PC-3 (cell line): ENCODE data around the gene PTPRD. TPM values are rescaled to one million over a fixed set of nuclear protein-coding genes. Genes with fewer than 3 reads are reported as not detected.

Experiments
- ATAC-seq: fragments of 200-7000 bp; cut with Tn5 transposase; 2 replicates; pipeline ENCODE4 v1.9.1; 2020; ENCODE audit warnings: mild to moderate bottlenecking, moderate library complexity
- BruUV-seq: library from RNA; stranded (reverse); fragments of 400-500 nt; replicated peaks from 2 replicates; lab custom pipeline; 2021; lab: Mats Ljungman, UMichigan
- CTCF ChIA-PET: fragments of 300-600 bp; sonication (Branson Sonifier 250); formaldehyde crosslinking; loops from one replicate; lab custom pipeline; 2022; ENCODE audit warnings: antibody characterized with exemption; lab: Charles Lee
- POLR2A ChIA-PET: fragments of 300-600 bp; sonication (Branson Sonifier 250); formaldehyde crosslinking; loops from one replicate; lab custom pipeline; 2022; ENCODE audit warnings: antibody characterized with exemption; ENCODE audit not compliant: unreplicated experiment; lab: Charles Lee
- DNase-seq: peaks from one replicate; pipeline ENCODE4 v3.0.0-alpha.2; 2015
- H2AFZ ChIP-seq: fragments of 300-600 bp; sonication (generic); 2 replicates; pipeline ENCODE4 v1.6.0; 2016; ENCODE audit warnings: antibody characterized with exemption, low read length
- H3F3A ChIP-seq: fragments of 300-600 bp; sonication (generic); one replicate; pipeline ENCODE4 v1.6.0; 2017; ENCODE audit warnings: antibody characterized with exemption, low read length, control low read depth, mild to moderate bottlenecking; ENCODE audit not compliant: unreplicated experiment
- H3K27ac ChIP-seq: fragments of 300-600 bp; sonication (generic); 2 replicates; pipeline ENCODE4 v1.5.1; 2016; ENCODE audit warnings: mild to moderate bottlenecking, low read length
- H3K27me3 ChIP-seq: fragments of 300-600 bp; sonication (generic); 2 replicates; pipeline ENCODE4 v1.6.1; 2016; ENCODE audit warnings: low read length, mixed read lengths
- H3K36me3 ChIP-seq: fragments of 300-600 bp; sonication (generic); 2 replicates; pipeline ENCODE4 v1.6.1; 2016; ENCODE audit warnings: low read depth, mixed run types, low read length, mixed read lengths
- H3K4me1 ChIP-seq: fragments of 300-600 bp; sonication (generic); 2 replicates; pipeline ENCODE4 v1.5.1; 2016; ENCODE audit warnings: low read length; ENCODE audit not compliant: insufficient read depth
- H3K4me2 ChIP-seq: fragments of 300-600 bp; sonication (generic); 2 replicates; pipeline ENCODE4 v1.6.0; 2016; ENCODE audit warnings: low read length
- H3K4me3 ChIP-seq: fragments of 300-600 bp; sonication (generic); 2 replicates; pipeline ENCODE4 v1.5.1; 2016; ENCODE audit warnings: mild to moderate bottlenecking, low read length, mixed read lengths
- H3K79me2 ChIP-seq: fragments of 300-600 bp; sonication (generic); 2 replicates; pipeline ENCODE4 v1.6.1; 2017; ENCODE audit warnings: low read length, mixed read lengths
- H3K9ac ChIP-seq: fragments of 300-600 bp; sonication (generic); 2 replicates; pipeline ENCODE4 v1.6.0; 2016; ENCODE audit warnings: mild to moderate bottlenecking, low read length
- H3K9me2 ChIP-seq: fragments of 300-600 bp; sonication (generic); replicated peaks from 2 replicates; pipeline ENCODE4 v1.6.1; 2016; ENCODE audit warnings: mixed run types, low read length, mixed read lengths
- H3K9me3 ChIP-seq: fragments of 300-600 bp; sonication (generic); 2 replicates; pipeline ENCODE4 v1.6.1; 2016; ENCODE audit warnings: low read length, mixed read lengths
- H4K20me1 ChIP-seq: fragments of 300-600 bp; sonication (generic); 2 replicates; pipeline ENCODE4 v1.6.1; 2016; ENCODE audit warnings: low read length, mixed read lengths
- CTCF ChIP-seq: fragments of 300-600 bp; sonication (generic); conservative IDR thresholded peaks from 2 replicates; pipeline ENCODE4 v1.5.1; 2017; ENCODE audit warnings: antibody characterized with exemption, low read depth, mild to moderate bottlenecking, low read length
- EZH2 ChIP-seq: fragments of 300-600 bp; sonication (generic); IDR thresholded peaks from one replicate; pipeline ENCODE4 v1.6.1; 2017; ENCODE audit warnings: antibody characterized with exemption, mild to moderate bottlenecking, low read length; ENCODE audit not compliant: unreplicated experiment
- EZH2phosphoT487 ChIP-seq: fragments of 300-600 bp; sonication (generic); IDR thresholded peaks from 2 replicates; pipeline ENCODE4 v1.6.1; 2018; ENCODE audit warnings: mild to moderate bottlenecking, antibody characterized with exemption, low read length, borderline replicate concordance
- intact Hi-C: fragments of 100-400 bp; cut with micrococcal nuclease; formaldehyde crosslinking; loops from 2 replicates; pipeline ENCODE4 v1.9.0; 2023
- total RNA-seq: library from RNA; depleted of rRNA; stranded (reverse); fragments of >200 nt; gene quantifications from 2 replicates; pipeline ENCODE4 v1.2.3, GENCODE V29; 2014

Gene PTPRD
- total RNA-seq, 1 experiment from 2014 or later: not detected

GRCh38 chr9:8826281-8826680, 1786.5 kb downstream of the PTPRD start:
- ChIA-PET POLR2A (no interaction called here), CTCF (no interaction called here)
- no peaks in the 10 kb centered on the region for H3K9me3 ChIP-seq
- DNase-seq (no peak), ATAC-seq (no peak)
- no peaks in the 10 kb centered on the region for H3K27me3 ChIP-seq
- H3K36me3 ChIP-seq: no peaks in the 10 kb centered on the region
- no peak overlapping the region for H3K4me2 ChIP-seq
- H3K79me2 ChIP-seq: no peaks in the 10 kb centered on the region
- H3F3A ChIP-seq: no peaks in the 10 kb centered on the region
- no peaks in the 10 kb centered on the region for H4K20me1 ChIP-seq
- no peak overlapping the region for H3K4me3 ChIP-seq
- H3K9ac ChIP-seq: no peak overlapping the region
- no peaks in the 10 kb centered on the region for H3K4me1 ChIP-seq
- BruUV-seq: no TSS peak
- no peak overlapping the region for H2AFZ ChIP-seq
- TF ChIP-seq EZH2phosphoT487: no peak
- no peak overlapping the region for H3K27ac ChIP-seq
- no peaks in the 10 kb centered on the region for H3K9me2 ChIP-seq
- intact Hi-C loops: no loop called here

- no peak for ATAC-seq
- Histone ChIP-seq H3K36me3 (no peaks in the 10 kb centered on the region), H3K9ac (no peak overlapping the region), H3K27ac (no peak overlapping the region), H3K9me3 (no peaks in the 10 kb centered on the region), H4K20me1 (no peaks in the 10 kb centered on the region), H3K4me1 (no peaks in the 10 kb centered on the region), H3K27me3 (no peaks in the 10 kb centered on the region), H3K9me2 (no peaks in the 10 kb centered on the region), H3K4me3 (no peak overlapping the region), H2AFZ (no peak overlapping the region), H3K4me2 (no peak overlapping the region), H3F3A (no peaks in the 10 kb centered on the region), H3K79me2 (no peaks in the 10 kb centered on the region)
- CTCF ChIA-PET: no interaction called here
- no peak for TF ChIP-seq CTCF
- no peak for TF ChIP-seq EZH2
- TF ChIP-seq EZH2phosphoT487: no peak
- intact Hi-C loops: no loop called here
- no TSS peak for BruUV-seq
- no peak for DNase-seq
- POLR2A ChIA-PET: no interaction called here
Measured at GRCh38 chr9:8825585-8826147, 1787.1 kb downstream of the PTPRD start.

GRCh38 chr9:8823131-8823895, 1789.5 kb downstream of the PTPRD start:
- no peaks in the 10 kb centered on the region for H3K27me3 ChIP-seq
- no peak overlapping the region for H3K9ac ChIP-seq
- CTCF ChIA-PET: no interaction called here
- H3K4me2 ChIP-seq: no peak overlapping the region
- H3K36me3 ChIP-seq: no peaks in the 10 kb centered on the region
- POLR2A ChIA-PET: no interaction called here
- no peak overlapping the region for H3K27ac ChIP-seq
- H3K4me3 ChIP-seq: no peak overlapping the region
- intact Hi-C loops: no loop called here
- ATAC-seq: no peak
- H3K4me1 ChIP-seq: no peaks in the 10 kb centered on the region
- no peaks in the 10 kb centered on the region for H3F3A ChIP-seq
- H3K9me3 ChIP-seq: no peaks in the 10 kb centered on the region
- H3K79me2 ChIP-seq: no peaks in the 10 kb centered on the region
- no peak overlapping the region for H2AFZ ChIP-seq
- BruUV-seq: no TSS peak
- no peak for DNase-seq
- TF ChIP-seq EZH2 (no peak), CTCF (no peak), EZH2phosphoT487 (no peak)
- H4K20me1 ChIP-seq: no peaks in the 10 kb centered on the region
- no peaks in the 10 kb centered on the region for H3K9me2 ChIP-seq
